Activated naive CD4-positive, alpha-beta T cell (primary cell): ENCODE measurements around the gene RD3L.

Source experiments
- DNase-seq, 4 experiments: peaks; one replicate each; lab custom pipeline; 2025; lab: John Stamatoyannopoulos, UW

RD3L gene

DNA sequence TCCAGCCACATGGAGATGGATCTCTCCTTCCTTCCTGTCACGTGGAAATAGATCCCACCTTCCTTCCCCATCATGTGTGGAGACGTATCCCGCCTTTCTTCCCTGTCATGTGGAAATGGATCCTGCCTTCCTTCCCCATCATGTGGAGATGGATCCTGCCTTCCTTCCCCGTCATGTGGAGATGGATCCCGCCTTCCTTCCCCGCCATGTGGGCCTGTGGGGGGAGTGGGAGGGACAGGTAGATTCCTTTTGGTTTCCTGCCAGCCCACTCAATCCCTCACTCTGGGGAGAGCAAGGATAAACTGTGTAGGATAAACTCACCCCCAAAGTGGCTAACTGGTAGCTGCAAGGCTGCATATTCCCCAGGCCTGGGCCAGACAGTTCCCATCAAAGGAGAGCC, 45.8 kb downstream of the RD3L start:
- no peak for DNase-seq

DNA sequence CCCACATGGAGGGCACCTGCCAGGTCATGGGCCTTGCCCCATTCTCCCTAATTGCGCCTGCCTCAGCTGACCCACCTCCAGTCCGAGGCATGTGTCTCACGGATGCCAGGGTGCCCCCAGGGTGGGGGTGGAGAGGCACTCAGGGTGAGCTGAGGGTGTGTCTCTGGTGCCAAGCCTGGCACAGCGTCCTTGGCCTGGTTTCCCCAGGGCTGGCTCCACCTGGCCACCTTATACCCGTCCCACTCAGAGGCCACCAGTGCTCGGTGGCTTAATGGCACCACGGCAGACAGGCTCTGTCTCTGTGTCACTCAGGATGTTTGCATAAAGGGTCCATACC, 47.6 kb downstream of the RD3L start:
- DNase-seq = no peak

GRCh38 chr14:103894034-103894722, 48.2 kb downstream of the RD3L start:
- no peak for DNase-seq

DNA sequence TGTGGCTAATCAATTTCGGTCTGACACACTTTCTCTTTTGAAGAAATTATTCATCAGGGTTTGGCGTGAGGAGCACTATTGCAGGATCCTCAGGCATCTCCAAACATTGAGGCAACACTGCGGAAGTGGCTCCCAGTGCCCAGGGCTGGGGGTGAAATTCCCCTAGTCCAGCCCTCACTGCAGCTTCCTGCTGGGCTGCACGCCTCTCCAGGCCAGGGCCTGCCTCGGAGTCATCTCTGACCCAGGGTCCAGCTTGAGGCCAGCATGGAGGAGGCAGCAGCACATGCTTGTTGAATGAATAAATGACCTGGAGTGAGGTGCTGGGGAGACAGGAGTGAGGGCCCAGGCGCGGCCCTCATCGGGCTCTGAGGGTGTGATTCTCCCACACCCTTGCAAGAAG, 50.1 kb downstream of the RD3L start:
- no peak for DNase-seq

- DNase-seq = no peak
Measured at GRCh38 chr14:103891667-103892215, 50.6 kb downstream of the RD3L start.

GRCh38 chr14:103890821-103891666, 51.3 kb downstream of the RD3L start:
- no peak for DNase-seq
